Frontal cortex (tissue), 4 donors: ENCODE data around the gene STX1A. TPM values are rescaled to one million over a fixed set of nuclear protein-coding genes. Genes with fewer than 3 reads are reported as not detected.
"Not testable (repeated sequence)": the region's sequence is repeated elsewhere in the genome, so short reads cannot be mapped to it uniquely, and the experiment has no call there.

ENCODE experiments used
- DNase-seq, 2 donors: peaks; one replicate each; pipeline ENCODE4 v3.0.0; 2012; ENCODE audit warnings: low spot score in 2 of 2
- FAIRE-seq: peaks from 2 replicates; lab custom pipeline; 2012; peaks lifted over from hg19 to GRCh38; lab: Jason Lieb, UNC
- total RNA-seq: library from RNA; depleted of rRNA; stranded (reverse); fragments of >200 nt; gene quantifications from one replicate; pipeline ENCODE4 v1.2.3, GENCODE V29; 2014
- donor health status: control.
- donor health status: control.
- donor health status: control.

The STX1A gene
- total RNA-seq, 1 donor from 2014 or later: 62.0 TPM

DNA sequence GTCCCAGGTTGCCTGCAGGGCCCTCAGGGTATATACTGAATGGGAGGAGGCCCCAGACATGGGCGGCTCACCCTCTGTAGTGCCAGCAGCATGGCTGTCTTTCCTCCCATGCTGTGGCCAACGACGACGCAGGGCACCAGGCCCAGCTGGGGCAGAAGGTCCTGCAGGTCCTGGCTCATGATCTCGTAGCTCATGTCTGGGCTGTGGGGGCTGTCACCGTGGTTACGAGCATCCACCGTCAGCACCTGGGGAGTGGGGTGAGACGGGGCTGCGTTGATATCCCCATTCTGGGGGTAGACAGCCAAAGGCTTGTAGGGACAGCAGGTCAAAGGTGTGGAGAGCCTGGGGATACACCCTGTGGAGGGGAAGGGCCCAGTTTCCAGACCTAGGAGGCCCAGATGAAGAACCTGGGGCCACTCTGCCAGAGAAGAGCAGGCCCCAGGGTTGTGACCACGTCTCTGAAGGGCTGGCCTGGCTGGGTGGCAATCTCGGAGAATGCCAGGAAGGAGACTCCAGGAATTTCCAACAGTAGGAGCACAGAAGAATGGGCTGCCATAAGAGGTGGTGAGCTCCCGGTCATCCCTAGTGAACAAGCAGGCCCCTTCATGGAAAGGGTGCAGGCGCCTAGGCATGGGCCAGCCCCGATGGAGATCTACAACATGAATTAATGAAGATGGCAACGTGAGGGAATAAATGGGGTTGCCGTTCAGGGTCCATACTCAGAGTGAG is 18.2 kb upstream of the STX1A start:
- no peak for DNase-seq
- no peak for FAIRE-seq

DNA sequence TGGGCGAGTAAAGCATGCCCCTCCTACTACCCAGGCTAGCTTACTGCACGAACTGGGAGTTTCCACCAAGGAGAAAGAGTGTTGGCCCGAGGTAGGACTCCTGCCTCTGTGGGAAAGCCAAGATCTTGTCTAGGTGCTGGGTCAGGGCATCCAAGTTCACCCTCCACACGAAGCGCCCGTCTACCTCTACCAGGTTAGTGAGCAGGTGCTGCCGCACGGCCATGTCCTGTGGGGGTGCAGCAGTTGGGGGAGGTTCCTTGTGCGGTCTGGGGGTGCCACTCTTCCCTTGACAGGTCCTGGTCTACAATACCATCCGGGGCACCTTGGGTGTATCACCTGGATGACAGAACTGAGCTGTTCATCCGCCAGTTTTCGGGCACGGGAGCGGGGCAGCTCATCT is 17.4 kb upstream of the STX1A start:
- no peak for DNase-seq

DNA sequence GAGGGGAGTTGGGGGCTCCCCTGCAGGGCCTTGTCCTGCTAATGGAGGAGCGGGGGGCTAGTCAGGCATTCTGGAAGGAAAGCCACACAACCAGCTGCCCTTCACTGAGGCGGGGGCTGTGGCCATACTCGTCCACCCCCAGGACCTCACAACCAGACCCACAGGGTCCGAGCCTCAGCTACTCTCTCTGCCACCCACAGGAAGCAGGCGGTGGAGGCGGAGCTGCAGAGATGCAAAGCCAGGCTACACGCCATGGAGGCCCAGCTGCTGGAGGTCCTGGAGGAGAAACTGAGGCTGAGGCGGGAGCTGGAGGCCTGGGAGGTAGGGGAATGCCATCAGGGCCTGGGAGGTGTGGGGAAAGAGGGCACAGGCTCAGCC is 16.0 kb upstream of the STX1A start:
- DNase-seq (no peak), FAIRE-seq (no peak)

More for the DNA sequence above, 17.4 kb upstream of the STX1A start:
- no peak for FAIRE-seq

DNA sequence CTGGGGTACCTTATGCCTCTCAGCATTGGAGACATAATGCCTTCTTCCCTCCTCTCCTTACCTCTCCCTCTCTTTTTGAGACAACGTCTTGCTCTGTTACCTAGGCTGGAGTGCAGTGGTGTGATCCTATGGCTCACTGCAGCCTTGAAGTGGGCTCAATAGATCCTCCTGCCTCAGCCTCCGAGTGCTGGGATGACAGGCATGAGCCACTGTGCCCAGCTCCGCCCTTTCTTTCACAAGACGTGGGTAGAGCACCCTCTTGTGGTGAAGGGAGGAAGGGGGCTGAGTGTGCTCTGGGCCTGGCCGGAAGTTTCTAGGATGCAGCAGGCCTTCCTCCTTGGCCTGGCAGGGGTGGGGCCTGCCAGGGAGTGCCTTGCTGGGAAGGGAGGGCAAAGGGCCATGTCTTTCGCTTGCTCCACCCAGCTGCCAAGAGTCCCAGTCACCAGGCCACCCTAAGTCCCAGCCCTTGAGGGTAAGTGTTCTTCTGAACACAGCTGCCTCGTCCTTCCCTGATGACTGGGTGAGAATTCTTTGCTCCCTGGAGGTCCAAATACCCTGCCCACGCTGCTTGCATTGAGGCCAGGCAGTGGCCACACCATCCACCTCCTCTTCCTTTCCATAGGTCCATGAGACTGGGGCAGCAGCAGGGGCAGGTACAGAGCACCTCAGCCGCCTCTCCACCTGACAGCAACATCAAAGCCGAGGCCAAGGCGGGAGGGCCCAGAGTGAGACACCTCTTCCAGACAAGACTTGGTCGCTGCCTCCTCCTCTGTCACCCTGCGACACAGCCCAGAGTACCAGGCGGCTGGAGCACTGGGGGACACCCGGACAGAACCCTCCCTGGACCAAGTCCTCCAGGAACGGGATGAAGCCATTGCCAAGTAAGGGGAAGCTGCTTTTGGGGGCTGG is 15.4 kb upstream of the STX1A start:
- FAIRE-seq: no peak
- DNase-seq: no peak

DNA sequence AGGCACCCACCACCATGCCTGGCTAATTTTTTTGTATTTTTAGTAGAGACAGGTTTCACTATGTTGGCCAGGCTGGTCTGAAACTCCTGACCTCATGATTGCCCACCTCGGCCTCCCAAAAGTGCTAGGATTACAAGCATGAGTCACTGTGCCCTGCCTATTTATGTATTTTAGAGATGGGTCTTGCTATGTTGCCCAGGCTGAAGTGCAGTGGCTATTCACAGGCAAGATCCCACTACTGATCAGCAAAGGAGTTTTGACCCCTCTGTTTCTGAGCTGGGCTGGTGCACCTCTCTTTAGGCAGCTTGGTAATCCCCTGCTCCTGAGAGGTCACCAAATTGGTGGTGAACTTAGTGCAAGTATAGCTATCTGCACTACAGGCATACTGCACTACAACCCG is 12.9 kb upstream of the STX1A start:
- DNase-seq: no peak
- FAIRE-seq: no peak

DNA sequence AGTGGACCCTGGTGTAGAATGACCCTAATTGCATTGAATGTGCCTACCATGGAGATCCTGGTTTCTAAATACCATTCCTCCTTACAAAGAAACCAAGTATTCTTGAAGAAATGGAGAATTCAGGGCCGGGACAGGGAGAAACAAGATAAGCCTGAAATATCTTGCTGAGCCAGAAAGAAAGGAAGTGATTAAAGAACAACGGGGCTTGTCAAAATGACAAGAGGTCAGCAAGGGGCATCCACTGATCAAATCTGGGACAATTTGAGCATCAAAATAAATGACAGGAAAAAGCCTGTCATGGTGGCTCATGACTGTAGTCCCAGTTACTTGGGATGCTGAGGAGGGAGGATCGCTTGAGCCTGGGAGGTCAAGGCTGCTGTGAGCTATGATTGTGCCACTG is 11.0 kb upstream of the STX1A start:
- FAIRE-seq (no peak), DNase-seq (no peak)

DNA sequence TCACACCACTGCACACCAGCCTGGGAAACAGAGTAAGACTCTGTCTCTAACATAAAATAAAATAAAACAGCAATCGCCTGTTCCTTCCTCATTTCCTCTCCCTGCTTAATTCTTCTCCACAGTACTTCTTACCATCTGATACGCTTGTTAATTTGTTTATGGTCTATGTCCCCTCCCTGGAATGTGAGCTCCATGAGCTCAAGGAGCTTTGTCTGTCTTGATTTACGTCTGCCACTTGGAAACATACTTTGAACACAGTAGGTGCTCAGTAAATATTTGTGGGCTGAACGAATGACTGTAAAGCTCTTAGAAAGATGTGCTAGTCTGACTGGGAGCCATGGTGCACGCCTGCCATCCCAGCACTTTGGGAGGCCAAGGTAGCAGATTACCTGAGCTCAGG is 9.1 kb upstream of the STX1A start:
- FAIRE-seq (no peak), DNase-seq (no peak)

DNA sequence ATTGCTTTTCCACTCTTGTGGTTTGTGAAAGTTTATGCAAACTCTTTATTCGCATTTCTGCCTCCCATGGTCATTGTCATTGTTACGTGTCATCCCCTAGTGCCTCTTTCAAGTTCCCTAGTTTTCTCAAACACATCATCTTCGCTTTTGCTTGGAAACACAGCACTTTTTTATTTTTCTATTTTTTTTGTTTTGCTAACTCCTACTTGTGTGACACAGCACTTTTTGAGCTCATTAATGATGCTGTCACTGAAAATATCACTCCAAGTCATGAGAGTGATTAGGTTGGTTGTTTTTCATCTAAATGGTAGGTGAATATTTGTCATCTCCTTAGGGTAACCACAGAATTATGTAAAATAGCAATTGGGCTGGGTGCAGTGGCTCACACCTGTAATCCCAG is 8.5 kb upstream of the STX1A start:
- no peak for DNase-seq
- no peak for FAIRE-seq

DNA sequence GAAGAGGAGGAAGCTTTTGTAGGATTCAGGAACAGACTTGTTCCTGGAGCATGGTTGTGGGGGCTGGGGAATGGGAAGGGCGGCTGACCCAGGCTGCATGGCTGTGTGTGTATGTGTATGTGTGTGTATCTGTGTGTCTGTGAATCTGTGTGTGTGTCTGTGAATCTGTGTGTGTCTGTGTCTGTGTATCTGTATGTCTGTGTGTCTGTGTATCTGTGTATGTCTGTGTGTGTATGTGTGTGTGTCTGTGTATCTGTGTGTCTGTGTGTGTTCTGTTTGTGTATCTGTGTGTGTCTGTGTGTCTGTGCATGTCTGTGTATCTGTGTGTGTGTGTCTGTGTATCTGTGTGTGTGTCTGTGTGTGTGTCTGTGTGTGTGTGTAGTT is 6.6 kb upstream of the STX1A start:
- DNase-seq: no peak
- FAIRE-seq: no peak

DNA sequence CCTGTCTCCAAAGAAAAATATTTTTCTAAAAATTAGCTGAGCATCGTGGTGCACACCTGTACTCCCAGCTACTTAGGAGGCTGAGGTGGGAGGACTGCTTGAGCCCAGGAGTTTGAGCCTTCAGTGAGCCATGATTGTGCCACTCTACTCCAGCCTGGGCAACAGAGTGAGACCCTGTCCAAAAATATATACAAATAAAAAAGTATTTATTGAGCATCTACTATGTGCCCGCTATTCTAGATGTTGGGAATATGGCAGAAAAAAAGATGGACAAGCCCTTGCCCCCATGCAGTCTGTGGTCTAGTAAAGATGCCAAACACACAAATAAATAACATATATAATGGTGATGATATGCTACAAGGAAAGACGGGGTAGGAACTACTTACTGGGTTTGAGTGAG is 4.3 kb upstream of the STX1A start:
- FAIRE-seq (no peak), DNase-seq (no peak)

DNA sequence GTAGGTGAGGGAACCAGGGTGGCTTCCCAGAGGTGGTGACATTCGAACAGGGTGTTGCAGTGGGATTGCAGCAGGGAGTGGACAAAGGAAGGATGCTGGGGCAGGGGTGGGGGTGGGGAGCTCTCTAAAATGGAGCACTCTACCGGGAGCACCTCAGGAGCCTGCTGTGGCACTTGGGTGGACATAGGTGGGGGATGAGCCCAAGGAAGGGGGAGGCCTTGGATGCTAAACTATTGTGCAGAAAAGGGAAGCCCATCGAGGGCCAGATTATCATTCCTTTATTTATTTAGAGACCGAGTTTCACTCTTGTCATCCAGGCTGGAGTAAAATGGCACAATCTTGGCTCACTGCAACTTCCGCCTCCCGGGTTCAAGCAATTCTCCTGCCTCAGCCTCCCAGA is 3.3 kb upstream of the STX1A start:
- DNase-seq (no peak), FAIRE-seq (no peak)

DNA sequence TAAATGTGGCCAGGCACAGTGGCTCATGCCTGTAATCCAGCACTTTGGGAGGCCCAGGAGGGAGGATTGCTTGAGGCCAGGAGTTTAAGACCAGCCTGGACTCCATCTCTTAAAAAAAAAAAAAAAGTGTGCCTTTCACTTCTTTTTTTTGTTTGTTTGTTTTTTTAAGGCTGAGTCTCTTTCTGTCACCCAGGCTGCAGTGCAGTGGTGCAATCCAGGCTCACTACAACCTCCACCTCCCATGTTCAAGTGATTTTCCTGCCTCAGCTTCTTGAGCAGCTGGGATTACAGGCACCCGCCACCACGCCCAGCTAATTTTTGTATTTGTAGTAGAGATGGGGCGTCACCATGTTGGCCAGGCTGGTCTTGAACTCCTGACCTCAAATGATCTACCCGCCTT is 2.7 kb upstream of the STX1A start:
- not testable (repeated sequence) for DNase-seq, FAIRE-seq

DNA sequence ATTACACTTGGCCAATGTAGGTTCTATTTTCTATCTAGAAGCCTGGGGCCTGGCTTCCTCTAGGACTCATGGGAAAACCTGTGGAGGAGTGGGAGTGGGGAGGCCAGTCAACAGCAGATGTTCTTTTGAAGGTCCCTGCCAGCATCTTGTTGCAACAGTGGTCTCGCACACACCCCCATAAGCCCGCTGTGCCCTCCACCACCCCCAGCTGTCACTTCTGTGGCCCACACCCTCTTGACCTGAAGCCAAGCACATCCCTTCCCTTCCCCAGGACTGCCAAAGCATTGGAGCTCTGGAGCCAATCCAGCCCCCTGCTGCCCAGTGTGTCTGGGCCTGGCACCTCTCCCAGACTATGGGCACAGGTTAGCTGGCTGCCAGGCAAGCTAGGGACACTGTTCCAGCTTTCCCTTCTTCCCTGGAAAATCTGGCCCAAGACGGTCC is 1.9 kb upstream of the STX1A start:
- FAIRE-seq (no peak), DNase-seq (no peak)

DNA sequence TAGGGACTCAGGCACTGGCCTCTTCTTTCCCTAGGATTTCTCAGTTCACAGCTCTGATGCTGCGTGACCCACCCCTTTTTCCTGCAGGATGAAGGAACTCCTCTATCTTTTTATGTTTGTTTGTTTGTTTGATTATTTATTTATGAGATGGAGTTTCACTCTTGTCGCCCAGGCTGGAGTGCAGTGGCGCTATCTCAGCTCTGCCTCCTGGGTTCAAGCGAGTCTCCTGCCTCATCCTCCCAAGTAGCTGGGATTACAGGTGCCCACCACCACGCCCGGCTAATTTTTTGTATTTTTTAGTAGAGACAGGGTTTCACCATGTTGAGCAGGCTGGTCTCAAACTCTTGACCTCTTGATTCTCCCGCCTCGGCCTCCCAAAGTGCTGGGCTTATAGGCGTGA is 974 bp upstream of the STX1A start:
- not testable (repeated sequence) for DNase-seq, FAIRE-seq

DNA sequence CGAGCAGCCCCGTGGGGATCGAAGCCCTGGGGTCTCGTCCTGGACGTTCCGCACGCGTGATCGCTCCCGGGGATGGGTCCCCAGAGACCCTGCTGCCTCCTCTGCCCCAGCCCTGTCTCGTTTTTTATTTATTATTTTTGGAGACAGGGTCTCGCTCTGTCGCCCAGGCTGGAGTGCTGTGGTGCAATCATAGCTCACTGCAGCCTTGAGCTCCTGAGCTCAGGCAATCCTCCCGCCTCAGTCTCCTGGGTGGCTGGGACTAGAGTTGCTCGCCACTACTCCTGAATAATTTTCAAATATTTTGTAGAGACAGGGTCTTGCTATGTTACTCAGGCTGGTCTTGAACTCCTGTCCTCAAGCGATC is 319 bp upstream of the STX1A start:
- DNase-seq (no peak), FAIRE-seq (no peak)

DNA sequence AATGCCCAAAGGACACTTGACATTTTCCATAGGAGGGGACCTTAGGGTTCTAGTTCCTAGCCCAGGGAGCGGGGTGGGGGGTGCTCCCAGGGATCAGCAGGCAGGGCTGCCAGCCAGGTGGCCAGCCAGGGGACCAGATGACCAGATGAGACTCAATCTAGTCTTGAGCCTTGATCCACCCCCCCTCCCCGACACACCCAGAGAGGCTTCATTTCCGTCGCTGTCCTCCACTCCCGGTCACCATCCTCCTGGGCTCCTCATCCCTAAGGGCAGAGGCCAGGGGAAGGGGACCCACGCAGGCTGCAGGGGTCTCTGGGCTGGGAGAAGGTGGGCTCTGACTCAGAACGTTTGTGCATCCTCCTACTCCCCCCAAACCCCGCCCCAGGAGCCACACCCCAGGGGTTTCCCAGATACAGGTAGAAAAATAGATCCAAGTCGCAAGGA is 1.0 kb downstream of the STX1A start:
- DNase-seq (no peak), FAIRE-seq (no peak)

DNA sequence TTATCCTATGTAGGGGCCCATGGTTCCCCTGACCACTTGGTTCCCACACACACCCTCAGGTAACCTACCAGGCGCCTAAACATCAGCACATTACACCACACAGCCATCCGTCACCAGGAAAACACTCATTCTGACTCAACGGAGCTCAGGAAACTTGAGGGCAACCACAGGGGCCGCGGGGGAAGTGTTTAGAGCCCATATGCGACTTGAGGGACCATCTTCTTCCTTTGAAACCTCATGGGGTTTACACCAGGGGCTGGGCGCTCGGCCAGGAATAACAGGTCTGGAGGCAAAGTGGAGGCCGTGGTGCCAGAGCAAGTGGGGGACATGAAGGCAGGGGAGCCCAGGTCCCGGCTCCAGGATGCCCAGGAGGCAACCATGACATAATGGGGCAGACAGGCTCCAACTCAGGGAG is 1.5 kb downstream of the STX1A start:
- FAIRE-seq (no peak), DNase-seq (no peak)

DNA sequence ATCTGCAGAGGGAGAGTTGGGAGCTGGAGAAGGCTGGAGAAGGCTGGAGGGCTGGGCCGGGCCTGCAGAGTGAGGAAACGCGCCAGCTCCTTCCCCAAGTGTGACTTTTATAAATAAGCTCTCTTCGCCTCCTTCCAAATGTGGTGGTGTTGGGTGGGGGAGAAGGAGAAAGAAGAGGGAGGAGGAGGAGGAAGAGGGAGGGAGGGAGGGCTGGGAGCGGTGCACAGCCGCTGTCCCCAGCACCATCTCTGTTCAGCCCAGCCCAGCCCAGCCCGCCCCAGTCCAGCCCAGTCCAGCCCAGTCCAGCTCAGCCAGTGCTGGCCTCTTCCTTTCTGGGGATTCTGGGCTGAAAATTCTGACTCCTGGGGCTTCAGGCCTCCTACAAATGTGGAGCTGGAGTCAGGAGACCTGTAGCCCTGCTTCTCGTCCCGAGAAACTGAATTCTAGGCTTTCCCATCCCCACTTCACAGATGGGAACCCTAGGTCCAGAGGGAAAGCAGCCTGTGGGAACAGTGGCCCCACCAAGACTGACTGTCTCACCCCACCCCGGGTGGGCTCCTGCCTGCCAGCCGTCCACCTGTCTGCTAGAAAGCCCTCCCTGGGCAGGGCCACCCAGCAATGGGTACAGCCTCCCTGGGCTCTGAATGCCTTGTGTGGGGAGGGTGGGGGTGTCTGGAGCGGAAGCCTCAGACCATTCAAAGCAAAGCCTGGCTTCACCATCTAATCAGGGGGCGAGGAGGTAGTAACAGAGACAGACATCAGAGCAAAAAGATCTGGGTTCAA is 2.3 kb downstream of the STX1A start:
- DNase-seq (no peak), FAIRE-seq (no peak)

DNA sequence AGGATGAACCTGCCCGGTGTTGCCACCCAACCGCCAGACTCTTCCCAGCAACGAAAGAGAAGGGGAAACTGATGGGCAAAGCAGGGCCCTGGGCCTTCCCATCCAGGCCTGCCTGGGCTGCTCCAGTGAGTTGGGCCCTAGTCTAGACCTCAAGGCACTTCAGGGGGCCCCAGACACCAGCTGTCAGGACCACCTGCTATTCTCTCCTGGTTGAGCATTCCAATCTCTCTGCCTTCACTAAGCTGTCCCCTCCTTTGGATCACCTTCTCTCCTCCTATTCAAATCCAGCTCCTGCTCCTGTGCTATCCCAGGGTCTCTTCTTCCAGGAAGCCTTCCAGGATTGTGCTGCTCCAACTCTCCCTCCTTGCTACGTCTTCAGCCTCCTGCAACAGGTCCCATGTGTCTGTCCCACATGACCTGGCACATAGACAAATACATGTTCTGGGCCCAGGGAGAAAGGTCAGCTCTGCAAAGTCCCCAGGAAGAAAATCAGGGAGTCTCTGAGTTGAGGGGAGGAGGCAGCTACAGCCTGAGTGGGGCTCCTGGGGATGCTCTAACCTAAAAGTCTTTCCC is 3.1 kb downstream of the STX1A start:
- no peak for DNase-seq
- FAIRE-seq: no peak

DNA sequence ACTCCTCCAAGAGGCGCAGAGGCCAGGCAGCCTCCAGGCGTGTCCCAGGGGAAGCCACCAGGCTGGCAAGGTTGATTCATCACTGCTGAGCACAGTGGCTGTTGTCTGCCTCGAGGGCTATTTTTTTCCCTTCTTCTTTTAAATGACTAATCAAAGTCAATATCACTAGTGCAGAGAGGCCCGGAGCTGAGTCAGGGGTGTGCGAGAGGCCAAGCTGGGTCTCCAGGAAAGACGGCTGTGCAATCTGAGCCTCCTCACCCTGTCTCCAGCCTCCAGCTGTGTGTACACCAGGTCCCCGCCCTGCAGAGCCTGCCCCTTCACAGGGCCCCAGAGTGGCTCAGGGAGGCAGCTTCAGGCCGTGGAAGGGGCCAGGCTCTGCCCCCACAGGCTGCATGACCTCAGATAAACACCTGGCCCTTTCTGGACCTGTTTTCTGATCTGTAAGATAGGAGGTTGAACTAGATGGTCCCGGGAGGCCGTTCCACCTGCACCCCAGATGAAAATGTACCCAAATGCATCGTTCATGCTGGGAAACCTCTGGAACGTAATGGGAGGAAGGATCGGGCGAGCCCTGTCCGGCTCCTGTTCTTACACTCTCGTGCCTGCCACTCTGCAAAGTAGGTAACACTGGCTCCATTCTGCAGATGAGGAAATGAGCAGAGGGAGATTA is 3.7 kb downstream of the STX1A start:
- no peak for FAIRE-seq
- no peak for DNase-seq
